Body of pancreas (tissue), 4 donors: ENCODE measurements around the gene NDFIP2.

Source experiments
- POLR2A ChIP-seq, 3 donors: fragments of 450-650 bp; IDR thresholded peaks; one replicate each; pipeline ENCODE4 v1.6.1; 2016; ENCODE audit warnings: antibody characterized with exemption in 3 of 3, mild to moderate bottlenecking in 2 of 3
- TF ChIP-seq, protein P1 (sequence below), 7 experiments: fragments of 450-650 bp in 4 of 7; fragments of 200-600 bp in 3 of 7; sonication (generic) in 3 of 7; IDR thresholded peaks; one replicate each; pipeline ENCODE4 v1.5.1; 2016 to 2019; ENCODE audit warnings: antibody characterized with exemption in 7 of 7

GRCh38 chr13:79445968-79446645 is 34.8 kb upstream of the NDFIP2 start:
- no peak for TF ChIP-seq POLR2A (IDR thresholded peaks at IDR 0.05)
- TF ChIP-seq, protein P1, sequence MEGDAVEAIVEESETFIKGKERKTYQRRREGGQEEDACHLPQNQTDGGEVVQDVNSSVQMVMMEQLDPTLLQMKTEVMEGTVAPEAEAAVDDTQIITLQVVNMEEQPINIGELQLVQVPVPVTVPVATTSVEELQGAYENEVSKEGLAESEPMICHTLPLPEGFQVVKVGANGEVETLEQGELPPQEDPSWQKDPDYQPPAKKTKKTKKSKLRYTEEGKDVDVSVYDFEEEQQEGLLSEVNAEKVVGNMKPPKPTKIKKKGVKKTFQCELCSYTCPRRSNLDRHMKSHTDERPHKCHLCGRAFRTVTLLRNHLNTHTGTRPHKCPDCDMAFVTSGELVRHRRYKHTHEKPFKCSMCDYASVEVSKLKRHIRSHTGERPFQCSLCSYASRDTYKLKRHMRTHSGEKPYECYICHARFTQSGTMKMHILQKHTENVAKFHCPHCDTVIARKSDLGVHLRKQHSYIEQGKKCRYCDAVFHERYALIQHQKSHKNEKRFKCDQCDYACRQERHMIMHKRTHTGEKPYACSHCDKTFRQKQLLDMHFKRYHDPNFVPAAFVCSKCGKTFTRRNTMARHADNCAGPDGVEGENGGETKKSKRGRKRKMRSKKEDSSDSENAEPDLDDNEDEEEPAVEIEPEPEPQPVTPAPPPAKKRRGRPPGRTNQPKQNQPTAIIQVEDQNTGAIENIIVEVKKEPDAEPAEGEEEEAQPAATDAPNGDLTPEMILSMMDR (IDR thresholded peaks at IDR 0.05): no peak
